Inferior parietal cortex (tissue), 1 donor: ENCODE results near the gene CDC27.
A peak's percentile ranks its signal among the peaks of the same experiment; 100 is the strongest.
"Not testable (repeated sequence)": the region's sequence is repeated elsewhere in the genome, so short reads cannot be mapped to it uniquely, and the experiment has no call there.

Experiments used
- DNase-seq: peaks from one replicate; pipeline ENCODE4 v3.0.0-alpha.2; 2016; ENCODE audit errors: extremely low spot score

The CDC27 gene, protein sequence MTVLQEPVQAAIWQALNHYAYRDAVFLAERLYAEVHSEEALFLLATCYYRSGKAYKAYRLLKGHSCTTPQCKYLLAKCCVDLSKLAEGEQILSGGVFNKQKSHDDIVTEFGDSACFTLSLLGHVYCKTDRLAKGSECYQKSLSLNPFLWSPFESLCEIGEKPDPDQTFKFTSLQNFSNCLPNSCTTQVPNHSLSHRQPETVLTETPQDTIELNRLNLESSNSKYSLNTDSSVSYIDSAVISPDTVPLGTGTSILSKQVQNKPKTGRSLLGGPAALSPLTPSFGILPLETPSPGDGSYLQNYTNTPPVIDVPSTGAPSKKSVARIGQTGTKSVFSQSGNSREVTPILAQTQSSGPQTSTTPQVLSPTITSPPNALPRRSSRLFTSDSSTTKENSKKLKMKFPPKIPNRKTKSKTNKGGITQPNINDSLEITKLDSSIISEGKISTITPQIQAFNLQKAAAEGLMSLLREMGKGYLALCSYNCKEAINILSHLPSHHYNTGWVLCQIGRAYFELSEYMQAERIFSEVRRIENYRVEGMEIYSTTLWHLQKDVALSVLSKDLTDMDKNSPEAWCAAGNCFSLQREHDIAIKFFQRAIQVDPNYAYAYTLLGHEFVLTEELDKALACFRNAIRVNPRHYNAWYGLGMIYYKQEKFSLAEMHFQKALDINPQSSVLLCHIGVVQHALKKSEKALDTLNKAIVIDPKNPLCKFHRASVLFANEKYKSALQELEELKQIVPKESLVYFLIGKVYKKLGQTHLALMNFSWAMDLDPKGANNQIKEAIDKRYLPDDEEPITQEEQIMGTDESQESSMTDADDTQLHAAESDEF

DNA sequence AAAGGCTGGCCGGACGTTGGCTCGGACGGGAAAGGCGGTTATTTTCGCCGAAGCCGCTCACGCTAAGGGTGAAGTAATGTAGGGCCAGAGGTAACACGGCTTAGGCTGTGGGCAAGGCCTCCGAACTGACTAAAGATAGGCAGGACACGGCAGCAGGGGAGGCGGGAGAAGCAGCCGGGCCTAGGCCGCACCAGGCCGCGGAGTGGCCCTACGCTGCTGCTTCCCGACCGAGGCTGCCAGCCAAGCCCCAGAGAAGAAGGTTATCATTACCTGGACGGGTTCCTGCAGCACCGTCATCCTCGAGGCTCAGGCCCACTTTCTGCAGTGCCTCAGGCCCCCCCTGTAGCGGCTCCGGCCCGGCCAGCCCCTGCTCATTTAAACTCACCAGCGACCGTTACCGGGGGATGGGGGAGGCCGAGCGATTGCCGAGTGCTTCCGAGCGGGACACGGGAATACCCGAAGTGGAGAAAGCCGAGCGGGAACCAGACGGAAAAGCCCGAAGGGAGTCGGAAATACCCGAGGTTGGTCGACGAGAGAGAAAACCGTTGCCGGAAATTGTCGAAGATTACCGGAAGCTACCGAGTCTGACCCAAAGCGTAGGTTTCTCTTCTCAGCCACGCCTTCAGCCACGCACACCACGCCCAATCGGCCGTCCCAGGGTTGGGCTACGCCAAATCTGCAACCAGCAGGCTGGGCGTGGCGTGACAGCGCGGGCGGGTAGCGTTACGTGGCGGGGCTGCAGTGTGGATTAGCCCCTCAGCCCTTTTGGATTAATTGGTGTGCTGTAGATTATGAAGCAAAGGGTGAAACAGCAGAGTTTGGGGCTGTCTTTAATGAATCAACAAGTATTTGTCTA, at the start of gene CDC27:
Gene CDC27, minus strand, starts transcription at position 420 of the 856 bp plus-strand sequence. Its CDS starts 123 bp downstream, at position 297.
- DNase-seq, result peak; percentile 100

DNA sequence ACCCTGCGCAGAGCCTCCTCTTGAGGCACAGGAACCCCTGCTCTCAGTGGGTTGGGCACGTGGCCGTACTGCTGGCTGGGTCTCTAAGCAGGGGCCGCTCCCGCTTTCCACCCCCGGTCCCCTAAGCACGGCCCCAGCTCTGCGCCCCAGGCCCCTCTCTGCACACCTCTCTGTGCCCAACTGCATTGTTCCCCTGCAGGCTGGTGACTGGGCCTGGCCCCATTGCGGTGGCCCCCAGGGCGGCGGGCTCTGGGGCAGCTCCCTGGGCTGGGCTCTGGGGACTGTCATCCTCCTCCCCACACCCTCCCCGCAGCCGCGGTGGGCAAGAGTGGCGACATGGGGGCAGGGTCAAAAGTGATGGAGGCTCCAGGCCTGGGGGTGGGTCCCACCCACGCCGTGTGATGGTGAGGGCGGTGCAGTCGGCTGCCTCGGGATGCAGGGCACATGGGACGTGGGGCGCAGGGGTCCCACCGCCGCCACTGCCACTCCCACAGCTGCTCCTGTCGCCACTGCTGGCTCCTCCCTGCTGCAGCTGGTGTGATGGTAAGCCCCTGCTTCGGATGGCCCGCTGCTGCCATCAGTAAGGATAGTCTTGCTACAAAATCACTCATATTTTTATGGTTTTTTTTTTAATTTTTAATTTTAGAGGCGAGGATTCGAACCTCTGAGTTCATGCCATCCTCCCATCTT, 49.4 kb upstream of the CDC27 start:
- no peak for DNase-seq

DNA sequence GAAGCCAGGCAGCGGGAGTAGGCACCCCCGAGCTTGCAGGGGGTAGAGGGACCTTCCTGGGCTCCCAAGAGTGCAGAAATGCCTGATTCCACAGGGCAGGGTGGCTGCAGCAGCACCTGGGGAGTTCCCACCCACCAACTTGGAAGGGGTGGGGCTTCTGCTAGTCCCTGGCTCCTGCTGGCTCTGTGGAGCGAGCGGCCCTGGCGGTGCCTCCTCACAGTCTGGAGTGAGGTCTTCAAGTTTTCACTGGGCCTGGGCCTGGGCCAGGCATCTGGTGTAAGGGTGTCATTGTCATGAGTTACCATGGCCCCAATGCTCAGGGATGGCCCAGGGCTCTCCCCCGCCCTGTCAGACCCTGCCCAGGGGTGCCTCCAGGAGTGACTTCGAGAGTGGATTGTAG, 48.7 kb upstream of the CDC27 start:
- no peak for DNase-seq

DNA sequence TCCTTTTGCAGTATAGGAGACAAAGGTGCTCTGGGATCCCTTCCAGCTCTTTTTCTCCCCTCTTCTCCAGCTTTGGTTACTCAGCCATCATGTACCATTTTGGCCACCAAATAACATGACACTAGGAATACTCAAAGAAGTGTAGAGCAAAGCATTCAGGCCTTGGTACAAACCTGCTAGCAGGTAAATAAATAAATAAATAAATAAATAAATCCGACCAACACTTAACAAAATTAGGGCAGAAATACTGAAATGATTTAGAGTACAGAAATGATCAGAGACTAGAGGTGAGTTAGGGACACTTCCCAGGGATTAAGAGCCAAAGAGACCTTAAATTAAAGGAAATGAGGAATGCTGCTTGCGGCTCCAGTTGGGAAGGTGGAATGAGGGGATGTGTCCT, 46.8 kb upstream of the CDC27 start:
- DNase-seq, result no peak

DNA sequence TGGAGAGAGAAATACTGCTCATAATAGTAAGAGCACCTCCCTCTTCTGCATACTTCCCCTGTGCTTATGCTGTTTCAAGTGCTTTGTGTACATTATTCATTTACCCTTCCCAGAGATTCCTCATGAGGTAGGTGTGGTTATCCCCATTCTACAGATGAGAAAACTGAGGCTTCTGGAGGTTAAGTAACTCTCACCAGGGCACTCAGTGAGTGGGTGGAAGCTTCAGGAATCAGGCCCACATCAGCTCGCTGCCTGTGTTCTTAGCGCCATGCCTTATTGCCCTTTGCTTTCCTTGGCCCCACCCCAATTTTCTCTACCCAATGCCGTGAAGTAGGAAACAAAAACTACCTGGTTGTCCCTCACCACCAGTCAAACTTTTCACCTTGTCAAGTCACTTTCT, 46.4 kb upstream of the CDC27 start:
- no peak for DNase-seq

DNA sequence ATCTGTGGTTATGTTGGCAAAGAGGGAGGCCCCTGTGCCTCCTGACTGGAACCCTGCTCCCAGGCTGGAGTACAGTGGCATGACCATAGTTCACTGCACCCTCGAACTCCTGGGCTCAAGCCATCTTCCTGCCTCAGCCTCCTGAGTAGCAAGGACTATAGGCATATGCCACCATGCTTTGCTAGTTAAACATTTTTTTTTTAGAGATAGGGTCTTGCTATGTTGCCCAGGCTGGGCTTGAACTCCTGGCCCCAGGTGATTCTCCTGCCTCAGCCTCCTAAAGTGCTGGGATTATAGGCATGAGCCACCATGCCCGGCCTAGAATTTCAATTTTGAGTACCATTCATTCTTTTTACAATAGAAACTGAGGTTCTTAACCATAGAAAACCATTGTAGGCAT, 43.4 kb upstream of the CDC27 start:
- DNase-seq, result no peak

DNA sequence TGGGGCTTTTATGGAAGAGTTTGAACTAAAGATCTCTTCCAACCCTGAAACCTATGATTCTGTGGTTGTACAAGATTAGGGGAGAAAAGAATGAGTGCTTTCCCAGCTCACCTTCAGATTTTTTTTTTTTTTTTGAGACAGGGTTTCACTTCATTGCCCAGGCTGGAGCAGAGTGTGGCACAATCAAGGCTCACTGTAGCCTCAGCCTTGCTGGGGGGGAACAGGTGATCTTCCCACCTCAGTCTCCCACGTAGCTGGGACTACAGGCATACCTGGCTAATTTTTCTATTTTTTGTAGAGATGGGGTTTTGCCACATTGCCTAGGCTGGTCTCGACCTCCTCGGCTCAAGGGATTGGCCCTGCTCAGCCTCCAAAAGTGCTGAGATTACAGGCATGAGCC, 42.8 kb upstream of the CDC27 start:
- no peak for DNase-seq

DNA sequence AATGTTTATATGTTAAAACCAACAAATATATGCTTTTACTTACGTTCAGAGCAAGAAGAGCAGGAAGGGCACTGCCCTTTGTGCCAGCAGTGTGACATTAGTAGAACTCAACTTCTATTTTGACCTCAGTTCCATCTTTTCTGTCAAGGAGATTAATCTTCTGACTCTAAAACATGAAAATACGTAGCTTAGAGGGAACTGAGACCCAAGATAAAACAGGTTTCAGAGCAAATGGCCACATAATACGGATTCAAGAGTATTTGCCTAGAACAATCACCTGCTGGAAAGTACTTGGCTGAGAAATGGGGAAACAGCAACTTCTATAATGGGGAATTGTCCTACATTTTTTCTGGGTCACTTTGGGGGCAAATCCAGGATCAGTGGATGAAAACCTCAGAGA, 42.2 kb upstream of the CDC27 start:
- no peak for DNase-seq

DNA sequence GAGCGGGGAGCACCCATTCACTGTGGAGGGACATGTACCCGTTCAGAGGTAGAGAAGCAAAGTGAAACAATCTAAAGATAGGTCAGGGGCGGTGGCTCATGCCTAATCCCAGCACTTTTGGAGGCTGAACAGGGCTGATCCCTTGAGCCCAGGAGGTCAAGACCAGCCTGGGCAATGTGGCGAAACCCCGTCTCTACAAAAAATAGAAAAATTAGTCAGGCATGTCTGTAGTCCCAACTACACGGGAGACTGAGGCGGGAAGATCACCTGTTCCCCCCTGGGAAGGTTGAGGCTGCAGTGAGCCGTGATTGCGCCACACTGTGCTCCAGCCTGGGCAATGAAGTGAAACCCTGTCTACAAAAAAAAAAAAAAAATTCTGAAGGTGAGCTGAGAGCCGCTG, 41.8 kb upstream of the CDC27 start:
- DNase-seq, result no peak

DNA sequence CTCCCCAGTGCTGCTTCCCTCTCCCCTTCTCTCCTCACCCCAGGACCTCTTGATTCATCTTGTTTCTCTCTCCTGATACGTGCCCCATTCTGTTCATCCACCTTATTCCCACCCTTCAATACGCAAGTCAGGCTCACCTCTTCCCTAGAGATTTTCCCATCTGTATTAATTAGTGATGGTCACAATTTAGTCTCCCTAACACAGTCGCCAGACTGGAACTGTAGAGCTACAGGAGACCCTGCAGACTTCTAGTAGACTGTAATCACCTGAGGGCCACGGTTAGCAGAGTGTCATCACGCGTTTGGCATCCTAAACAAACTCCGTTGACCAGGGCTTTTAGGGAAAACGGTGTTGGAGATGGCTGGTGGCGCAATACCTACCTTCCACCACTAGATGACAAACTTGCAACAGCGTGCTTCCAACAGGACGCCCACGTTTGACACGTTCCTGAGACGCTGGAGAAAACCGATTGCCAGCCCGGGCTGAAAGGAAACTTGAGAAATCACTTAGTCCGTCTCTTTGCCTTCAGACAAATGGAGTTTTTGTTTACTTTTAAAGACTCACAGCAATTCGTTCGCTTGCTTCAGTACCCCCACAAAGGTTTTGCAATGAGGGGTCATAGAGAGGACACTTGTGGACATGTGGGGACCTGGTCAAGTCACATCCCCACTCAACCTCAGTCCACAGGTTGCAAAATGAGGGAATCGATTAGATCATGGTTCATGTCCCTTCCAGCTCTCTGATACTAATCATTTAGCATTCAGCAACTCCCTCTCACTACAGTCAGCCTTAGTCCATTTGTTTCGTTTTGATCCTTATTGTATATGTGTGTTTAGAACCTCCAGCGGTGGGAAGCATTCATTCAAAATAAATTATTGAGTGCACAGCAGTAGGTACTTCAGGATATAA, 40.7 kb upstream of the CDC27 start:
- DNase-seq, result peak; percentile 91

DNA sequence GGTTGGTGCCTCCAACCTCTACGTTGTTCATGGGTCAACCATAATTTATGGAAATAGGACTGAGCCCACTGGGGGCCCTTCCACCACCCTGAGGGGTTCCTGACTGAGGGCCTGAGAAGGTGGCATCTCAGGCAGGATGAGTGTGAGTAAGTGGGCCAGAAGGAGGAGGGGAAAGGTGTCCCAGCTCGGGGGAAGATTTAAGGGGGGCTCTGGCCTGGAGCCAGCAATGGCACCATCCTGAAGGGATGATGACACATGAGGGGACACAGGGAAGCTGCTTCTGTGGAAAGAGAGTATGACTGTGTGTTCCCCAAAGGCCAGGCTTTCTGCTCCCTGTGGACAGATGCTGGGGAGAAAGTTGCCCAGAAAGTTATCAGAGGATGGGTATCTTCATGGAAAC, 38.8 kb upstream of the CDC27 start:
- DNase-seq, result no peak

DNA sequence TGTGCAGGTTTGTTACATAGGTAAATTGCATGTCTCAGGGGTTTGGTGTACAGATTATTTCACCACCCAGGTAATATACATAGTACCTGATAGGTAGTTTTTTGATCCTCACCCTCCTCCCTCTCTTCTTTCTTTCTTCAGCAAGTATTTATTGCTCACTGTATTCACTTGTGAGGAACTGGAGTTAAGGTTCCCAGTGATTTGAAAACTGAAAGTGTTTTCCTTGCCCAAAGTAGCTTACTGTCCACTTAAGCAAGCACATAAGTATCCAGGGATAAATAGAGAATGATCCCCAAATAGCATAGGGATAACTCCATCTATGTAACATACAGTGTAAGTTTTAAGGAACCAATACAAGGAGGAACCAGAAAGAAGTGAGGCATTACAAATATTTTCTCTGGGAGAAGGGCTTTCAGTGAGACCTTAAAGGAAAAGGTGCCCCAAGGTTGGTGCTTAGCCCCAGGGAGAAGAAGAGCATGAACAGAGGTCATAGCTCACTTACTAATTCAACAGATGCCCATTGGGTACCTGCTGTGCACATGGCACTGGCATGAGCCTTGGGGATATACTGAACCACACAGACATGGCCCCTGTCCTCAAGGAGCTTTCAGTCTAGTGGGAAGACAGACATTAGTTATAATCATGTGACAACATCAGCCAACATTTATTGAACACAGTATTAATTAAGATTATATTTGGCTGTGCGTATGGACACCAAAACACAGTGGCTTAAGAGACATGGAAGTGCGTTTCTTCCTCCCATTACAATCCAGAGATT, 37.0 kb upstream of the CDC27 start:
- no peak for DNase-seq

DNA sequence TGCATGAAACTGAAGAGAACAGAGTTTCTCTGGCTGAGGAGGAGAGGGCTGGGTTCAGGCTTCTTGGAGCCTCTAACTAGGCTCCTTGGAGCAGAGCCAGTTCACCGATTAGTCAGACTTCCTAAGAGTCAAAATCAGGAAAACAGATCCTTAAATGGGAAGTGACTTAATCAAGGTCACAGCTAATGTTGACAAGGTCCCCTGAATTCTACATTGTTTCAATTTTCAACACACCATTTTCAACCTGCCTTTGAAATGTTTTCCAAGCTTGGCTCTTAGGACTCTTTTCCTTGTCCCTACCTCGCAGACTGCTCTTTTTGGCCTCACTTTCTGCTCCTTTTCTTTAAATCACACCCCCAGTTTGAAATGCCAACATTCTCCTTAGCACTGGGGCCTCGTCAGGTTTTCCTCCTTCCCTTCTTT, 36.4 kb upstream of the CDC27 start:
- DNase-seq, result no peak

DNA sequence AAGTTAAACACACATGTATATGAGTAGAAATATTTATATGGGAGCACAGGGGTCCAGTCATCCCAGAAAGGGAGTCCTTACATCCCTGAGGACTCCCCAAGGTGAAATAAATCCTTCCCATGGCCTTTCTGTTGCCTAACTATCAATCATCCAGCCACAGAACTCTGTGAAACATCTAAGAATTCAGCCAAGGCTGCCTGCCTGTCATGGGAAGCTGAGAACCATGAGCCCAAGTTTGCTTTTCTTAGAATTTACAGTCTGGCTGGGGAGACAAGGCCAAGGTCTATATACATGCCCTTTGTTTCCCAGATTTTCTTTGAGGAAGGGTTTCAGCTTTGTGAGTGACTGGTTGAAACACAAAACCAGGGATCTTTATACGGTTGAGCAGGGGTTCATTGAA, 35.9 kb upstream of the CDC27 start:
- DNase-seq, result no peak

DNA sequence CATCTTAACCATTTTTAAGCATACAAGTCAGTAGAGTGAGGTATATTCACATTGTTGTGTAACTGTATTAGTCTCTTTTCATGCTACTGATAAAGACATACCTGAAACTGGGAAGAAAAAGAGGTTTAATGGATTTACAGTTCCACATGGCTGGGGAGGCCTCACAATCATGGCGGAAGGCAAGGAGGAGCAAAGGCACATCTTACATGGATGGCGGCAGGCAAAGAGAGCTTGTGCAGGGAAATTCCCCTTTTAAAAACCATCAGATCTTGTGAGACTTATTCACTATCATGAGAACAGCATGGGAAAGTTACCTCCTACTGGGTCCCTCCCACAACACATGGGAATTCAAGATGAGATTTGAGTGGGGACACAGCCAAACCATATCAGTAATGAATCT, 35.0 kb upstream of the CDC27 start:
- DNase-seq, result not testable (repeated sequence)

DNA sequence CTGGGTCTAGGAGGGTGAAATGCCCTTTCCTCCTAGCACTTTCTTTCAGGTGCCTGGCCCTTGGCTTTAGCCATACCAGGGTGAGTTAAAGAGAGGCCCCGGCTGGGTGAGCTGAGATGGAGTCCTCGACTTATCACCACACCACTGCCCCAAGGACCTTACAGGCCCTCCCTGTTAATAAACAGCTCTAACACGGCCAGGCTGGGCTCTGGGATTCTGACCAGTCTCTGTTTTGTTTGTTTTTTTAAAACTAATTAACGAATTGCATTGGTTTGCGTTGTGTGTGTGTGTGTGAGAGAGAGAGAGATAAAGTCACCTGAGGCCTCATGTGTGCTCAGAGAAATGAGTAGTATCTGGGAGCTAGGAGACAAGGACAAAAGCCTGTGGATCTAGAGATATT, 34.4 kb upstream of the CDC27 start:
- DNase-seq, result no peak

DNA sequence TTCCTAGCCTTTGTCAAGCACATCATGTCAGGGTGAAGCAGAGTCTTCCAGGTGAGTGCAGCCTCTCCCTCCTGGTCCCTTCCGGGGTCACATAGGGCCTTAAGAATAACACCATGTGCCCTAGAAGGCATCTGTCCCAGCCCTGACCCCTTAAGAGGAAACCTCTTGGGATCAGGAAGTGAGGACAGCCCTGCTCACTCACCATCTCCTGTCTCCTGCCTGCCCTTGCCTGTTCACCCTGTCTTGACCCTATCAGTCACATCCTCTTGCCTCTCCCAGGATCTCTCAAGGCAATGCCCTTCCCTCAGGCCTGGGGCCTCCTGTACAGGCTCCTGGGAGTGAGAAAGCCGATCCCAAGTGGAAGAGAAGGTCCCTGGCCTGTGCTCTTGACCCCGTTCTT, 33.9 kb upstream of the CDC27 start:
- no peak for DNase-seq

DNA sequence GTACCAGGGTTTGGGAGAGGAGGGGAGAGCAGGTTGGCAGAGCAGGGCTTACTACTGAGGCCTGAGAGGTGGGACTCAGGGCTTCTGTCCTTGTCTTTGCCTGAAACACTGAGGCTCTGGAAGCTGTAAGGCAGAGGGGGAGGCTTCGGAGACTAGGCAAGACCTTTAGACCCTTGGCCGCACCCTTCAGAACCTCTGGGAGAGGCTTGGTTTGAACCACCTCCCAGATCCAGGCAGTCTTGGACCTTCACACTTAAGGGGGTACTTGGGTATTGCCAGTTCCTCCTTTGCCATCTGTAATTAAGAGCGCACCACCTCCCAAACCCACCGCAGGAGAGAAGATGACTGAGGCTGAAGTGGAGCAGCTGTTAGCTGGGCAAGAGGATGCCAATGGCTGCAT, 33.0 kb upstream of the CDC27 start:
- no peak for DNase-seq

DNA sequence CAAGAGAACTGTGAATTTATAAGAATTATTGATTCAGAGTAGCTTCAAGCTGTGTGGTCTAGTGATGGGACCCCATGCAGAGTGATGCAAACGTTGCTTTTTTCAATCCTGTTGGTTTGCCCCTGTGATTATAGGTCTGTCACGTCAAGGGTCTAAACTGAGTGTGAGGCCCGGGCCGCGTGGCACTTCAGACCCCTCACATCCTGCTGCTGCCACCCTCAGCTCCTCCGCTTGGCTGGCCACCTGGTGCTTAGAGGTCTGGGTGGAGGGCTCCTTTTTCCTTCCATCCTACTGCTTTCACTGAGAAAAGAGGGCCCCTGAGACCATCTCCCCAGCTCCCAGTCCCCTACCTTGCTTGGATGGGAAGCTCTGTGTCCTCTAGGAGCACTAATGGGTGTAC, 32.1 kb upstream of the CDC27 start:
- no peak for DNase-seq

DNA sequence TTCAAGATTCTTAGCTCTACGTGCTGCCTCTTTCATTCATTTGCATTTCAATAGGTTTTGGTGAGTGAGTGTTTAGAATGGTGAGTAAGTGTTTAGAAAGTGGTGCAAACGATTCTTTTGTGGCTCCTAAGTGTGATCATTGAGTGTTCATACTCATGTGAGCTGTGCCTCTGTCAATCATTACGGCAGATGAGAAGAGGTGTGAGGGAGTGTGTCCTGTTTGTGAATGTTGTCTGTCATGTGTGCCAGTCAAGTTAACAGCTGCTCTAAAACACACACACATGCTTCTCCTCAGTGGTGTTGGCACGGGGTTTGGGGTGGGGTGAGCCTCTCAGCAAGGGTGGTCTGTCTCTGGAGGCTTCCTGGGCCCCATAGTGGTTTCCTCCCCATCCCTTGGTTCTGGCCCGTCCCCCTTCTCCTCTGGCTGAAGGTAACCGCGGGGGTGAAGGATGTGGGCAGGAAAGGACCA, 31.5 kb upstream of the CDC27 start:
- DNase-seq, result no peak
